Smooth muscle cell (in vitro differentiated cells): ENCODE measurements around the gene UGT1A4. TPM values are rescaled to one million over a fixed set of nuclear protein-coding genes. Genes with fewer than 3 reads are reported as not detected.

Source experiments
- DNase-seq: peaks from one replicate; lab custom pipeline; 2025; ENCODE audit not compliant: unreplicated experiment; lab: John Stamatoyannopoulos, UW
- H2AFZ ChIP-seq: fragments of 200-600 bp; sonication (generic); 2 replicates; pipeline ENCODE4 v1.6.0; 2016; ENCODE audit warnings: antibody characterized with exemption, low read depth, mild to moderate bottlenecking
- H3F3A ChIP-seq: fragments of 200-600 bp; sonication (generic); 2 replicates; pipeline ENCODE4 v1.6.0; 2017; ENCODE audit warnings: antibody characterized with exemption, low read depth
- H3K27ac ChIP-seq: fragments of 200-600 bp; sonication (generic); 2 replicates; pipeline ENCODE4 v1.5.1; 2016; ENCODE audit warnings: low read depth, mild to moderate bottlenecking
- H3K27me3 ChIP-seq: fragments of 200-600 bp; sonication (generic); 2 replicates; pipeline ENCODE4 v1.6.1; 2016; ENCODE audit warnings: low read depth, mild to moderate bottlenecking
- H3K36me3 ChIP-seq: fragments of 200-600 bp; sonication (generic); 2 replicates; pipeline ENCODE4 v1.5.1; 2016; ENCODE audit warnings: low read depth
- H3K4me1 ChIP-seq: fragments of 200-600 bp; sonication (generic); 2 replicates; pipeline ENCODE4 v1.5.1; 2016; ENCODE audit warnings: low read depth
- H3K4me2 ChIP-seq: fragments of 200-600 bp; sonication (generic); 2 replicates; pipeline ENCODE4 v1.6.0; 2016; ENCODE audit warnings: mild to moderate bottlenecking
- H3K4me3 ChIP-seq: fragments of 200-600 bp; sonication (generic); 2 replicates; pipeline ENCODE4 v1.5.1; 2016; ENCODE audit warnings: mild to moderate bottlenecking
- H3K79me2 ChIP-seq: fragments of 200-600 bp; sonication (generic); 2 replicates; pipeline ENCODE4 v1.6.0; 2016; ENCODE audit warnings: low read depth, mild to moderate bottlenecking
- H3K9ac ChIP-seq: fragments of 200-600 bp; sonication (generic); 2 replicates; pipeline ENCODE4 v1.6.0; 2016; ENCODE audit warnings: low read depth
- H3K9me3 ChIP-seq: fragments of 200-600 bp; sonication (generic); replicated peaks from 2 replicates; pipeline ENCODE4 v1.5.1; 2016; ENCODE audit warnings: low read depth
- H4K20me1 ChIP-seq: fragments of 200-600 bp; sonication (generic); 2 replicates; pipeline ENCODE4 v1.6.0; 2016; ENCODE audit warnings: low read depth
- WGBS: methylation state at CpG from one replicate; pipeline ENCODE4 v1.1.7; 2016; ENCODE audit warnings: low lambda C conversion rate; 5-methylcytosine and 5-hydroxymethylcytosine counted together
- polyA plus RNA-seq: library from polyadenylated mRNA; unstranded; fragments of >200 nt; fragmentation: Nextera tagmentation; extraction: Ambion mirVana; gene quantifications from 2 replicates; pipeline ENCODE4 v1.2.1, GENCODE V29; 2016
- total RNA-seq: library from RNA; depleted of rRNA; stranded (reverse); fragments of >200 nt; gene quantifications from 2 replicates; pipeline ENCODE4 v1.2.3, GENCODE V29; 2014
- TF ChIP-seq, protein P1 (sequence below): fragments of 200-600 bp; sonication (generic); IDR thresholded peaks from 2 replicates; pipeline ENCODE4 v1.5.1; 2017; ENCODE audit warnings: borderline replicate concordance, mild to moderate bottlenecking, antibody characterized with exemption; ENCODE audit not compliant: insufficient read depth, poor library complexity, severe bottlenecking

Gene UGT1A4
- total and polyA plus RNA-seq, 2 experiments from 2014 or later, result not detected

DNA sequence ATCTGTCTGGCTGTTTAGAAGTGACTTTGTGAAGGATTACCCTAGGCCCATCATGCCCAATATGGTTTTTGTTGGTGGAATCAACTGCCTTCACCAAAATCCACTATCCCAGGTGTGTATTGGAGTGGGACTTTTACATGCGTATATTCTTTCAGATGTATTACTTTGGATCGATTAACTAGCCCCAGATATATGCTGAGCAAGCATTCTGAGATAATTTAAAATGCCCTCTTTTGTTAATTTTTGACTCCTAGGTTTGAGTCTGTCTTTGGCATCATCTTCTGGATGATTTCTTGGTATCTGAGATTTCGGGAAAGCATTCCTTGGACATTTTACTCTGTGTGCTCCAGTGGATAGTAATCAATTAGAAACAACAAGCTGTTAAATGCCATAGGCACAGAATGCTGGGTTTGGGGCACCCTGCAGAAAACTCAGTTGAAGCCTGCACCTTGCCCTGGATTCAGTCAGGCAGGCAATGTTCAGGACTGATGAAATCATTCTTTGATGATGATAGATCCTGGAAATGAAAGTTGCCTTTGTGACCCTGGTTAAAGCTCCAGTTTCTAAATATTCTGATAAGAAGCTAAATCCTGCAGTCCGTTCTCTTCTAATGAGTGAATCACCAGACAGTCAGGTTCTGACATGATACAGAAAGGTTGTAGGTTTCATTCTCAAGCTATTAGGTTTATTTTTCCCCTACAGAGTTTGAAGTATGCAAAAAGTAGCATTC is 42.7 kb downstream of the UGT1A4 start:
- no peak overlapping the region for H3K9ac ChIP-seq
- no peaks in the 10 kb centered on the region for H3F3A ChIP-seq
- no peak overlapping the region for H3K27ac ChIP-seq
- WGBS, result 64% methylated on average over 4 of the region's 4 CpGs
- TF ChIP-seq, protein P1, sequence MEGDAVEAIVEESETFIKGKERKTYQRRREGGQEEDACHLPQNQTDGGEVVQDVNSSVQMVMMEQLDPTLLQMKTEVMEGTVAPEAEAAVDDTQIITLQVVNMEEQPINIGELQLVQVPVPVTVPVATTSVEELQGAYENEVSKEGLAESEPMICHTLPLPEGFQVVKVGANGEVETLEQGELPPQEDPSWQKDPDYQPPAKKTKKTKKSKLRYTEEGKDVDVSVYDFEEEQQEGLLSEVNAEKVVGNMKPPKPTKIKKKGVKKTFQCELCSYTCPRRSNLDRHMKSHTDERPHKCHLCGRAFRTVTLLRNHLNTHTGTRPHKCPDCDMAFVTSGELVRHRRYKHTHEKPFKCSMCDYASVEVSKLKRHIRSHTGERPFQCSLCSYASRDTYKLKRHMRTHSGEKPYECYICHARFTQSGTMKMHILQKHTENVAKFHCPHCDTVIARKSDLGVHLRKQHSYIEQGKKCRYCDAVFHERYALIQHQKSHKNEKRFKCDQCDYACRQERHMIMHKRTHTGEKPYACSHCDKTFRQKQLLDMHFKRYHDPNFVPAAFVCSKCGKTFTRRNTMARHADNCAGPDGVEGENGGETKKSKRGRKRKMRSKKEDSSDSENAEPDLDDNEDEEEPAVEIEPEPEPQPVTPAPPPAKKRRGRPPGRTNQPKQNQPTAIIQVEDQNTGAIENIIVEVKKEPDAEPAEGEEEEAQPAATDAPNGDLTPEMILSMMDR, result no peak
- H2AFZ ChIP-seq, result no peak overlapping the region
- no peaks in the 10 kb centered on the region for H3K79me2 ChIP-seq
- H3K4me3 ChIP-seq, result no peak overlapping the region
- H3K27me3 ChIP-seq, result no peaks in the 10 kb centered on the region
- H3K4me2 ChIP-seq, result no peak overlapping the region
- H3K9me3 ChIP-seq, result no peaks in the 10 kb centered on the region
- H3K36me3 ChIP-seq, result no peaks in the 10 kb centered on the region
- H4K20me1 ChIP-seq, result no peaks in the 10 kb centered on the region
- no peaks in the 10 kb centered on the region for H3K4me1 ChIP-seq
- no peak for DNase-seq

DNA sequence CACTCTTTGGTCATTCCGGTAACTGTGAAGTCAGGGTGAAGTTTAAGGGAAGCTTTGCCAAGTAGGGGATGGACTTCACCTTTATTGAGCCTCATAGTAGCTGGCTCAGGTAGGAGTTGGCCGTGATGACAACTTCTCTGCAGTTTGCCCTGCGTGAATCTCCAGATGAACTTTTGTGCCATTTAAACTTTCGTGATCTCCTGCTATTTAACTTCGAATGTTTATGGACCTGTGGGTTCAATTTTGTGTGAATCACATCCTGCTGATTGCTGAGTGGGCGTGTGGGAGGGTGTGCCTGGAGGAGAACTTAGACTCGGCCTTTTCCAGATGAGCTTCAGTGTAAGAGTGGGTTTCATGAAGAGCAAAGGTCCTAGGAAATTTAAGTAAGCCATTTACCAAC is 45.7 kb downstream of the UGT1A4 start:
- Histone ChIP-seq H2AFZ (peak overlapping the region; percentile 5), H4K20me1 (no peaks in the 10 kb centered on the region), H3K79me2 (no peaks in the 10 kb centered on the region), H3K4me2 (peak overlapping the region; percentile 34), H3K9ac (no peak overlapping the region), H3K36me3 (no peaks in the 10 kb centered on the region), H3F3A (no peaks in the 10 kb centered on the region), H3K27ac (peak overlapping the region; percentile 77), H3K27me3 (no peaks in the 10 kb centered on the region), H3K9me3 (no peaks in the 10 kb centered on the region), H3K4me1 (no peaks in the 10 kb centered on the region), H3K4me3 (no peak overlapping the region)
- DNase-seq, result no peak
- TF ChIP-seq, protein P1, result no peak
- whole genome bisulfite sequencing, result 47% methylated on average over 7 of the region's 7 CpGs

DNA sequence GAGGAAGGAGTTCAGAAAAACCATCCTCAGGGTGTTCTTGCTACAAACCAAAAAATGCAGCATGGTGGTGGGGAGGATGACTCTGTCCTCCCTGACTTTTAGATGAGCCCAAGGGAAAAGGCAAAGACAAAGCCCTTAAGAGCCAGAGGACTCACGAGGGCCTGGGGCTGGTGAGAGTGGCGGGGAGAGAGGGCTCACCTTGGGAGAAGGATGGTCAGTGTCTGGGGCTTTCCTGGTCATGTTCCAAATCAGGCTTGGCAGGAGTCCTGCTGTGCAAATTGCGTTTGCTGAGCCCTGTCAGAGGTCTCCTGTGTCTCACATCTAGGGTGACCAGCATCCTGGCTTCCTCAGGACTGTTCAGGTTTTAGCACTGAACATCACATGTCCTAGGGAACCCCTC is 46.2 kb downstream of the UGT1A4 start:
- Histone ChIP-seq H3K36me3 (no peaks in the 10 kb centered on the region), H3K27ac (peak overlapping the region; percentile 77), H3K27me3 (no peaks in the 10 kb centered on the region), H3K4me2 (peak overlapping the region; percentile 34), H4K20me1 (no peaks in the 10 kb centered on the region), H3K9me3 (no peaks in the 10 kb centered on the region), H3K9ac (no peak overlapping the region), H3F3A (no peaks in the 10 kb centered on the region), H3K4me3 (no peak overlapping the region), H2AFZ (peak overlapping the region; percentile 5), H3K4me1 (no peaks in the 10 kb centered on the region), H3K79me2 (no peaks in the 10 kb centered on the region)
- TF ChIP-seq, protein P1, result no peak
- no peak for DNase-seq
- WGBS, result 65% methylated on average over 3 of the region's 3 CpGs

DNA sequence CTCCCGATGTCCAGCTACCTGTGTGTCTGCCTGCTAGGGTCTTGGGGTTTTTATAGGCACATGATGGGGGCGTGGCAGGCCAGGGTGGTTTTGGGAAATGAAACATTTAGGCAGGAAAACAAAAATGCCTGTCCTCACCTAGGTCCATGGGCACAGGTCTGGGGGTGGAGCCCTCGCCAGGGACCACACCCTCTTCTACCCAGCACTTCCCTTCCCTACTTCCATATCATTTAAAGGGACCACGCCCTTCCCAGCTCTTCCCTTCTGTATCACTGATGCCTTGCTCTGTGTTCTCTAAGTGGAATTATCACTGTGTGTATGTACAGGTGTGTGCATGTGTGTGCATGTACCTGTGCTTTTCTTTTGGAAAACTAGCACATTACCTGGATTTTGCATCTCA is 47.9 kb downstream of the UGT1A4 start:
- H3K27ac ChIP-seq, result no peak overlapping the region
- H4K20me1 ChIP-seq, result no peaks in the 10 kb centered on the region
- H3K4me3 ChIP-seq, result no peak overlapping the region
- H3K9me3 ChIP-seq, result no peaks in the 10 kb centered on the region
- no peaks in the 10 kb centered on the region for H3K36me3 ChIP-seq
- DNase-seq, result no peak
- no peaks in the 10 kb centered on the region for H3K27me3 ChIP-seq
- H3F3A ChIP-seq, result no peaks in the 10 kb centered on the region
- no peaks in the 10 kb centered on the region for H3K79me2 ChIP-seq
- no peaks in the 10 kb centered on the region for H3K4me1 ChIP-seq
- 85% methylated on average over 4 of the region's 4 CpGs for WGBS
- TF ChIP-seq, protein P1, result no peak
- H3K9ac ChIP-seq, result no peak overlapping the region
- no peak overlapping the region for H3K4me2 ChIP-seq
- no peak overlapping the region for H2AFZ ChIP-seq
